HEK293T (cell line): ENCODE data around the gene LRPAP1.

Experiments
- ARNT ChIP-seq: fragments of 450-650 bp; IDR thresholded peaks from 2 replicates; pipeline ENCODE4 v1.6.1; 2017; ENCODE audit warnings: mild to moderate bottlenecking
- BHLHE40 ChIP-seq: fragments of 450-650 bp; IDR thresholded peaks from 2 replicates; pipeline ENCODE4 v1.6.1; 2016; ENCODE audit warnings: mild to moderate bottlenecking, moderate library complexity, borderline replicate concordance
- SUZ12 ChIP-seq: fragments of 450-650 bp; IDR thresholded peaks from 2 replicates; pipeline ENCODE4 v1.6.1; 2016; ENCODE audit warnings: mild to moderate bottlenecking
- TARDBP ChIP-seq: fragments of 450-650 bp; IDR thresholded peaks from 2 replicates; pipeline ENCODE4 v1.6.1; 2016
- TF ChIP-seq, protein P1 (sequence below): fragments of 450-650 bp; IDR thresholded peaks from 2 replicates; pipeline ENCODE4 v1.6.1; 2016

DNA sequence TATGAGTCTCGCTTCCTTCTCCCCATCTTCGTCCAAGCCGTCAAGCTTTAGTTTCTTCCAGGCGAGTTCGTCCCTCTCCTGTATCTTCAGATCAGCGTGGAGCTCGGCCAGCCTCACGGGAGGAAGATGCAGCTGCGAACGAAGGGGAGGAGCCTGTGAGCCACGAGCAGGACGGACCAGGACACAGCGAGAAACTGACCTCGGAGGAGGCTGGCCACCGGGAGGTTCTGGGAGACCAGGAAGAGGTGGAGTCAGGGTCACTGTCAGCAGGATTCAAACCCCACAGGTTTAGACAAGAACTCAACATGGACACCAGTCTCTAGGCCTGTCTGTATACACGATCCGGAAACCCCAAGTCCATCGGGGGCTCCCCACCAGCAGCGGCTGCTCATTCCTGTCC is 7.3 kb downstream of the LRPAP1 start:
- TF ChIP-seq SUZ12 = no peak
- TF ChIP-seq TARDBP = no peak
- TF ChIP-seq BHLHE40 = no peak
- TF ChIP-seq, protein P1, sequence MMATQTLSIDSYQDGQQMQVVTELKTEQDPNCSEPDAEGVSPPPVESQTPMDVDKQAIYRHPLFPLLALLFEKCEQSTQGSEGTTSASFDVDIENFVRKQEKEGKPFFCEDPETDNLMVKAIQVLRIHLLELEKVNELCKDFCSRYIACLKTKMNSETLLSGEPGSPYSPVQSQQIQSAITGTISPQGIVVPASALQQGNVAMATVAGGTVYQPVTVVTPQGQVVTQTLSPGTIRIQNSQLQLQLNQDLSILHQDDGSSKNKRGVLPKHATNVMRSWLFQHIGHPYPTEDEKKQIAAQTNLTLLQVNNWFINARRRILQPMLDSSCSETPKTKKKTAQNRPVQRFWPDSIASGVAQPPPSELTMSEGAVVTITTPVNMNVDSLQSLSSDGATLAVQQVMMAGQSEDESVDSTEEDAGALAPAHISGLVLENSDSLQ = no peak
- TF ChIP-seq ARNT = no peak
